T-helper 17 cell (primary cell): ENCODE data around the gene NDP. TPM values are rescaled to one million over a fixed set of nuclear protein-coding genes. Genes with fewer than 3 reads are reported as not detected.
A peak's percentile ranks its signal among the peaks of the same experiment; 100 is the strongest.

ENCODE experiments used
- ATAC-seq: fragments of 150-1000 bp; cut with Tn5 transposase; 2 replicates; pipeline ENCODE4 v1.10.0; 2021; ENCODE audit warnings: mild to moderate bottlenecking, moderate library complexity
- DNase-seq, 3 donors: peaks; one replicate each; pipeline versions ENCODE4 v3.0.0 to v3.0.0-alpha.2; 2020 to 2021
- H3K9me3 ChIP-seq: one replicate; pipeline ENCODE4 v1.7.0; 2013; ENCODE audit warnings: low read length, mild to moderate bottlenecking; ENCODE audit not compliant: control insufficient read depth, poor library complexity, severe bottlenecking
- H3K27ac Mint-ChIP-seq: one replicate; pipeline ENCODE4 v1.8.0; 2022; ENCODE audit warnings: mild to moderate bottlenecking, moderate library complexity, mixed read lengths
- H3K27me3 Mint-ChIP-seq: one replicate; pipeline ENCODE4 v1.8.0; 2022; ENCODE audit warnings: mixed read lengths
- H3K36me3 Mint-ChIP-seq: one replicate; pipeline ENCODE4 v1.8.0; 2022; ENCODE audit warnings: low read depth, mixed read lengths
- H3K4me1 Mint-ChIP-seq: one replicate; pipeline ENCODE4 v1.8.0; 2022; ENCODE audit warnings: mild to moderate bottlenecking, mixed read lengths
- H3K4me3 Mint-ChIP-seq: one replicate; pipeline ENCODE4 v1.8.0; 2022; ENCODE audit warnings: mild to moderate bottlenecking, moderate library complexity, mixed read lengths
- total RNA-seq, 4 donors: library from RNA in 2 of 4; stranded (reverse) in 2 of 4; gene quantifications; one replicate each; pipeline ENCODE4 v1.2.3 and lab custom pipeline; 2022 to 2026

Gene NDP
- total RNA-seq, result not detected
- 0 reads per million in 2 donors for total RNA-seq (lab: John Stamatoyannopoulos, UW)

- no peak for ATAC-seq
- peak within 1 kb of the TSS; percentile 70 for H3K27ac Mint-ChIP-seq
- peak within 1 kb of the TSS; percentile 88 for H3K4me3 Mint-ChIP-seq
- H3K9me3 ChIP-seq, result no peaks in the 10 kb centered on the region
- H3K36me3 Mint-ChIP-seq, result no peaks in the 10 kb centered on the region
- no peak for DNase-seq
- peaks cover 10% of the 10 kb centered on the region for H3K27me3 Mint-ChIP-seq
- peaks cover 14% of the 10 kb centered on the region for H3K4me1 Mint-ChIP-seq
These were observed at the start of gene NDP for GRCh38 chrX:43973249-43974099. Gene NDP, minus strand, starts transcription at chrX:43973390. Its CDS starts 14,745 bp downstream, at chrX:43958645.

GRCh38 chrX:44022964-44023363 is 49.8 kb upstream of the NDP start:
- DNase-seq, result no peak
- H3K9me3 ChIP-seq, result no peaks in the 10 kb centered on the region
- H3K4me1 Mint-ChIP-seq, result no peaks in the 10 kb centered on the region
- H3K27me3 Mint-ChIP-seq, result no peaks in the 10 kb centered on the region
- no peak overlapping the region for H3K4me3 Mint-ChIP-seq
- no peak for ATAC-seq
- H3K27ac Mint-ChIP-seq, result no peak overlapping the region
- no peaks in the 10 kb centered on the region for H3K36me3 Mint-ChIP-seq

GRCh38 chrX:44020693-44021092 is 47.5 kb upstream of the NDP start:
- Mint-ChIP-seq H3K27ac (no peak overlapping the region), H3K4me1 (no peaks in the 10 kb centered on the region), H3K36me3 (no peaks in the 10 kb centered on the region), H3K27me3 (no peaks in the 10 kb centered on the region), H3K4me3 (no peak overlapping the region)
- DNase-seq, result no peak
- no peaks in the 10 kb centered on the region for H3K9me3 ChIP-seq
- ATAC-seq, result no peak

- ATAC-seq (no peak), DNase-seq (no peak)
- Mint-ChIP-seq H3K4me3 (no peak overlapping the region), H3K4me1 (no peaks in the 10 kb centered on the region), H3K27ac (no peak overlapping the region), H3K36me3 (no peaks in the 10 kb centered on the region), H3K27me3 (no peaks in the 10 kb centered on the region)
- no peaks in the 10 kb centered on the region for H3K9me3 ChIP-seq
These were observed 46.7 kb upstream of the NDP start for GRCh38 chrX:44019911-44020310.

- Mint-ChIP-seq H3K27ac (no peak overlapping the region), H3K36me3 (no peaks in the 10 kb centered on the region), H3K27me3 (no peaks in the 10 kb centered on the region), H3K4me1 (peaks cover 2% of the 10 kb centered on the region), H3K4me3 (no peak overlapping the region)
- DNase-seq (no peak), ATAC-seq (no peak)
- no peaks in the 10 kb centered on the region for H3K9me3 ChIP-seq
These were observed 44.5 kb upstream of the NDP start for GRCh38 chrX:44017676-44018075.

- H3K36me3 Mint-ChIP-seq, result no peaks in the 10 kb centered on the region
- H3K27me3 Mint-ChIP-seq, result no peaks in the 10 kb centered on the region
- no peak overlapping the region for H3K27ac Mint-ChIP-seq
These were observed 43.7 kb upstream of the NDP start for GRCh38 chrX:44016906-44017305.

GRCh38 chrX:44012484-44013096 is 39.4 kb upstream of the NDP start:
- no peak overlapping the region for H3K27ac Mint-ChIP-seq
- no peaks in the 10 kb centered on the region for H3K36me3 Mint-ChIP-seq
- no peaks in the 10 kb centered on the region for H3K27me3 Mint-ChIP-seq
- DNase-seq, result no peak
- no peak overlapping the region for H3K4me3 Mint-ChIP-seq
- no peaks in the 10 kb centered on the region for H3K9me3 ChIP-seq
- peaks cover 2% of the 10 kb centered on the region for H3K4me1 Mint-ChIP-seq
- peak; percentile 66 for ATAC-seq

More at GRCh38 chrX:44016906-44017305, 43.7 kb upstream of the NDP start:
- ATAC-seq (no peak), DNase-seq (no peak)
- Mint-ChIP-seq H3K4me1 (peaks cover 2% of the 10 kb centered on the region), H3K4me3 (no peak overlapping the region)
- H3K9me3 ChIP-seq, result no peaks in the 10 kb centered on the region

- H3K9me3 ChIP-seq, result no peaks in the 10 kb centered on the region
- no peak for DNase-seq
- Mint-ChIP-seq H3K27ac (no peak overlapping the region), H3K36me3 (no peaks in the 10 kb centered on the region), H3K27me3 (no peaks in the 10 kb centered on the region), H3K4me3 (no peak overlapping the region), H3K4me1 (peaks cover 2% of the 10 kb centered on the region)
- ATAC-seq, result no peak
These were observed 38.3 kb upstream of the NDP start for GRCh38 chrX:44011506-44011905.

GRCh38 chrX:44010626-44011025 is 37.4 kb upstream of the NDP start:
- DNase-seq, result no peak
- no peaks in the 10 kb centered on the region for H3K9me3 ChIP-seq
- Mint-ChIP-seq H3K27me3 (no peaks in the 10 kb centered on the region), H3K4me3 (no peak overlapping the region), H3K4me1 (peaks cover 2% of the 10 kb centered on the region), H3K36me3 (no peaks in the 10 kb centered on the region), H3K27ac (no peak overlapping the region)
- ATAC-seq, result no peak

- H3K4me3 Mint-ChIP-seq, result no peak overlapping the region
- DNase-seq (no peak), ATAC-seq (no peak)
- H3K36me3 Mint-ChIP-seq, result no peaks in the 10 kb centered on the region
- H3K27me3 Mint-ChIP-seq, result no peaks in the 10 kb centered on the region
- H3K9me3 ChIP-seq, result no peaks in the 10 kb centered on the region
- no peaks in the 10 kb centered on the region for H3K4me1 Mint-ChIP-seq
- no peak overlapping the region for H3K27ac Mint-ChIP-seq
These were observed 32.9 kb upstream of the NDP start for GRCh38 chrX:44006081-44006480.

GRCh38 chrX:44003975-44004374 is 30.8 kb upstream of the NDP start:
- H3K36me3 Mint-ChIP-seq, result no peaks in the 10 kb centered on the region

GRCh38 chrX:44002567-44002966 is 29.4 kb upstream of the NDP start:
- no peaks in the 10 kb centered on the region for H3K9me3 ChIP-seq
- no peaks in the 10 kb centered on the region for H3K36me3 Mint-ChIP-seq
- no peak overlapping the region for H3K4me3 Mint-ChIP-seq
- no peaks in the 10 kb centered on the region for H3K4me1 Mint-ChIP-seq
- DNase-seq, result no peak
- H3K27ac Mint-ChIP-seq, result no peak overlapping the region
- no peak for ATAC-seq
- no peaks in the 10 kb centered on the region for H3K27me3 Mint-ChIP-seq

More at GRCh38 chrX:44003975-44004374, 30.8 kb upstream of the NDP start:
- no peaks in the 10 kb centered on the region for H3K9me3 ChIP-seq
- Mint-ChIP-seq H3K4me1 (no peaks in the 10 kb centered on the region), H3K27me3 (no peaks in the 10 kb centered on the region), H3K4me3 (no peak overlapping the region), H3K27ac (no peak overlapping the region)
- ATAC-seq, result no peak
- DNase-seq, result no peak

- no peaks in the 10 kb centered on the region for H3K36me3 Mint-ChIP-seq
These were observed 25.2 kb upstream of the NDP start for GRCh38 chrX:43998374-43998773.

GRCh38 chrX:43996491-43996890 is 23.3 kb upstream of the NDP start:
- DNase-seq, result no peak
- no peaks in the 10 kb centered on the region for H3K36me3 Mint-ChIP-seq
- H3K27me3 Mint-ChIP-seq, result no peaks in the 10 kb centered on the region
- H3K4me3 Mint-ChIP-seq, result no peak overlapping the region
- no peaks in the 10 kb centered on the region for H3K4me1 Mint-ChIP-seq
- H3K27ac Mint-ChIP-seq, result no peak overlapping the region
- no peaks in the 10 kb centered on the region for H3K9me3 ChIP-seq
- ATAC-seq, result no peak

More at GRCh38 chrX:43998374-43998773, 25.2 kb upstream of the NDP start:
- H3K27me3 Mint-ChIP-seq, result no peaks in the 10 kb centered on the region
- H3K4me1 Mint-ChIP-seq, result no peaks in the 10 kb centered on the region
- no peak for ATAC-seq
- no peaks in the 10 kb centered on the region for H3K9me3 ChIP-seq
- DNase-seq, result no peak
- H3K4me3 Mint-ChIP-seq, result no peak overlapping the region
- H3K27ac Mint-ChIP-seq, result no peak overlapping the region
